Activated naive CD4-positive, alpha-beta T cell treated with anti-CD3 and anti-CD28 coated beads, Interleukin-2, amount 50 U/mL, for 16 hours (primary cell): ENCODE data around the gene CTR9.

Source experiments
- DNase-seq: peaks from one replicate; pipeline ENCODE4 v3.0.0-alpha.2; 2020

Gene CTR9

DNA sequence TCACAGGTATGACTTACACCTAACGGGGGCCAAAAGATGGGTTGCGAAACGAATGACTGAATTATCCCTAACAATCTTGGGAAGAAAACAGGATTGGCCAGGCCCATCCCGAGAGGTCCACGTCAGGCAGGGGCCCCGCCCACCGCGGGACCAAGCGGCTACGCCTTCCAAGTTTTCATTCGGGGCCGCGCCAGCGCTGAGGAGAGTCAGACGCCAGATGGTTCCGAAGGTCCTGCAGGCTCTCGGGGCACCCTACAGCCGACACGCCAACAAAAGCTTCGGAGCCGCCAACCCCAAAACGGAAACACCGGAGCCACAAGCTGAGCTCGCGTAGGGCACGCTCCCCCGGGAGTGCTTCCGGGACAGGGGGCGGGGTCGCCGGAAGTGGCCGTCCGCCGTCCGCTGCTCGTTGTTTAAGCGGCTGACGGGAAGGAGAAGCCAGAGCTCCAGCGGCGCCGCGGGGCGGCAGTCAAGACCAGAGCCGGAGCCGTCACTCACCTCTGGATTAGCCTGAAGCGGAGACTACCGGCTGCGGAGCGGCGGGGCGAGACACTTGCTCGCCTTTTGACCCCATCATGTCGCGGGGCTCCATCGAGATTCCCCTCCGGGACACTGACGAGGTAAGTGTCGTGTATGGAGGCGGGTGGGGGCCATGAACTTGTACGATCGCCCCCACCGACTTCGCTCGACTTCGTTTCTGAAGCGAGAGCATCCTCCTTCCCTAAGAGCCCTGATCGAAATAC, at the start of gene CTR9:
CTR9 (plus strand) TSS at position 409 of the 743 bp plus-strand sequence; CDS start at position 576, 167 bp downstream.
- DNase-seq, result peak; percentile 91

DNA sequence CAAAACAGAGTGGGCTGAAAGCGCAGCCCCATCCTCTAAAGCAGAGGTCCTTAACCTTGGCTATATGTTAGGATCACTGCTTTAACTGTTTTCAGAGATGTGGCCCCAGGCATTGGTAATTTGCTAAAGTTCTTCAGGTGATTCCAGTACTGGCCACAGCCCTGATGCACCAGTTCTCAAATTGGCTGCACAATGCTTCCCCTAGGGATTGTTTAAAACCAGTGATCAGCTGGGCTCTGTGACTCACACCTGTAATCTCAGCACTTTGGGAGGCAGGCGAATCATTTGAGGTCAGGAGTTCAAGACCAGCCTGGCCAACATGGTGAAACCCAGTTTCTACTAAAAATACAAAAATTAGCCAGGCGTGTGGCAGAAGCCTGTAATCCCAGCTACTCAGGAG, 49.1 kb upstream of the CTR9 start:
- DNase-seq, result no peak

GRCh38 chr11:10708131-10708530, 42.9 kb upstream of the CTR9 start:
- no peak for DNase-seq

DNA sequence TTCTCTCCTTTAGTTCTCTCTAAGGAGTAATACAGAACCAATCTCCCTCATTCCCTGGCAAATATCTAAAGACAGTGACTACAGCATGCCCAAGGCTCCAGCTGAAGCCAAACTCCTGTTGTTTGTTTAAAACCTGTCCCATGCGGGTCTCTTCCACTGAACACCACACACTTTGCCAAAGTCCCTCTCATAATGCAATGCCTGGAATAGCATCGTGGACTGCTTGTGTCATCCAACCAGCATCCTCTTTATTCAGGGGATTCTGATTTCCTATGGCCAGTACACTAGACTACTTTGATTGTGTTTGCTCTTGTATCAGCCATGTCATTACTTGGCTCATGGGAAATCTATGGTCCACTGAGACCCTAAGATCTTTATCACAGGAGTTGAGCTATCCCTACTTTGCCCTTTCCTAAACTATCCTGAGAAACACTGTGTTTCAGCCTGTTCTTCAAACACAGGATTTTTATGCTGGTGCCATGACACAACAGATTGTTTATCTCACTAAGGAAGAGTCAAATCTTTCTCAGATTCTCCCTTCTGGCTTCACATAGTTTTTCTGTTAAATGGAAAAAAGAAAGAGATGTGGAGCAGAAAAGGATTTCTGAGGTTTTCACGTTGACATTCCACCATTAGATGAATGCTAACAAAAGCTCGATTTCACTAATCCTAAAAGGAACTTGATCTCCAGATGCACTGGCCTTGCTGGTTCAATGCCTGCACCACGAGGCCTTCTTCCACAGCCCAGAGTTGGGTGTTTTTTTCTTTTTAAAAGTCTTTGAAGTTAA, 41.6 kb upstream of the CTR9 start:
- no peak for DNase-seq

- no peak for DNase-seq
Measured at GRCh38 chr11:10715571-10715970, 35.5 kb upstream of the CTR9 start.

GRCh38 chr11:10716122-10716521, 34.9 kb upstream of the CTR9 start:
- no peak for DNase-seq

GRCh38 chr11:10716543-10717259, 34.3 kb upstream of the CTR9 start:
- DNase-seq, result no peak

- DNase-seq, result no peak
Measured at GRCh38 chr11:10719616-10720015, 31.4 kb upstream of the CTR9 start.

- DNase-seq, result no peak
Measured at GRCh38 chr11:10720881-10721376, 30.1 kb upstream of the CTR9 start.

DNA sequence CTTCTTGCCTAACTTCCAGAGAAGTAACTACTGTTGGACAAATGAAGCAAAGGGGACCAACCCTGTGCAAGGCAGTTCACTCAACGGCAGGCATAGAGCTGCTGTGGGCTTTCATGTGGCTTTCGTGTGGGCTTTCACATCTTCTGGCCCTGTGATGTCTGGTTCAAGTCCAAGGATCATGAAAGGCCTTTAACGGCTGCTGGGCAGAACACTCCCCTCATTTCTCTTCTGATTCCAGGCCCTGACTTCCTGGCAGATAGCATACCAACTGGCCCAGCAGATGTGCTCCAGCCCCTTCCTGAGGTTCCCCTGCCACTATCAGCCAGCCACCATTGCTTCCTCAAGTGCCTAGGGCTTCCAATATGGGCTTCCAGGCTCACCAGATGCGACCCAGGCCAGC, 28.7 kb upstream of the CTR9 start:
- DNase-seq, result no peak

- DNase-seq, result peak; percentile 30
Measured at GRCh38 chr11:10725114-10725906, 25.7 kb upstream of the CTR9 start.

DNA sequence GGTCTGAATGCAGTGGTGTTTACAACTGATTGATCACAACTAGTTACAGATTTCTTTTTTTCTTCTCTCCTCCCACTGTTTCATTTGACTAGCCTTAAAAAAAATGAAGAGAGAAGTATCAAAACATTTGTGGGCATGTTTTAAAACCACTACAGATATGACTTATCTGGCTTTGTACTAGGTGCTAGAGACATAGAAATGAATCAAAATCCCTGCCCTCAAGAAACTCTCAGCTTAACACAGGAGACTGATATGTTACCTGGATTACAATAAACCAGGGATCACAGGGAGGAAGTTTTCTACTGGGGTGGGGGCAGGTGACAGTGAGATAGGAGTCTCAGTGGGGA, 25.2 kb upstream of the CTR9 start:
- no peak for DNase-seq

DNA sequence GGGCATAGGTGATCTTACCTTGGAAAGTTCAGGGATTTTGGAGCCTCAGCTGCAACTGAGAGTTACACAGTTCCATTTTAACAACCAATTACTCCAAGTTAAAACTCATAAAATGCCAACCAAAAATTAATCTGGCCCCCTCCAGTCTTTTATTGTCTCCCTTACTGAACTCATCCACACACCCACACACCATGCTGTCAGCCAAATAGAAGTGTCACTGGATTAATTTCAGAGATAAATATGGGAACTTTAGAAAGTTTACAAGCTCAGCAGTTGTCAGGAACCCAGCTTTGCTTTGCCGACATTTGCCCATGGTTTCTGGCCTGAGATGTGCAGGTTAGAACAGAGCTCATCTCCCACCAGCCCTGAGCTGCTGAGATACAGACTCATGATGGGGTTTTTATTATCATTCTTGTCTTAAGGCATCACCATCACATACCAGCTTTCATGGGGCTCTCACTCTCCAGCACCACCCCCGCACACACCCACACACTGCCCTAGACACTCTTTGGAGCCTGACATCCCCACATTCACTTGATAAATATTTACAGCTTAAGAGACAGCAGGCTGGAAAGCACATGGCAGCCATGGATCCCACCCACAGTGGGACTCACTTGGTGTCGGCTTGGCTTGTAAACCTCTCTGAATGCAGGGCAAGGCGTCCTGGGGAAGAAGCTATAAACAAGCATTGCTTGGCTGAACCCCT, 23.7 kb upstream of the CTR9 start:
- DNase-seq, result no peak

GRCh38 chr11:10728154-10728553, 22.9 kb upstream of the CTR9 start:
- no peak for DNase-seq

DNA sequence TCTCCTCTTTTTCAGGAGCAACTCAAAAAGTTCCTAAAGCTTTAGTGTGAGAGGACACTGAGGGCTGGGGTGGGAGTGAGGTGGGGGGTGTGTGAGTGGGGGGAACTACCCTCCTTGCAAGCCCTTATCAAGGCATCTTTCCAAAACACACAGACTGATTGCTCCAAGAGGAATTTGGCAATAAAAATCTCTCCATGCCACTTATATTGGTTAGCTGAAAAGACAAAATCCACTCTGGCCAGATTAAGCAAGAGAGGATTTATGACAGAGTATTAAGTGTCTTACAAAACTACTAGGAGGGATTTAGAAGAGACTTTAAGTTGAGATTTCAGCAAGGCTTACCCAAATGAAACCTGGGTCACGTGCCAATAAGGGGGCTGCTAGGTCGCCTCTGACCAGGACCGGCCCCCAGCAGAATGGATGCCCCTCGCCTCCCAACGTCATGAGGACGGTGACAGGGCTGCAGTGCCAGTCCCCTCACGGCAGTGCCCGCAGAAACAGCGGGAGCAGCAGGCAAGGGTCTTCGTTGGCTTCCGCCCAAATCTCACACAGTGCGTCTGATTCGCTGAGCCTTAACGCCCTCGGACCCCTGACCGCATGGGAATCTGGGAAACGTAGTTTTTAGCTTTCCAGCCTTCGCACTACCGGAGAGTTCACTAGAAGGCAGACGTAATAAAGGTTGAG, 22.1 kb upstream of the CTR9 start:
- no peak for DNase-seq

- DNase-seq, result no peak
Measured at GRCh38 chr11:10730151-10730550, 20.9 kb upstream of the CTR9 start.

DNA sequence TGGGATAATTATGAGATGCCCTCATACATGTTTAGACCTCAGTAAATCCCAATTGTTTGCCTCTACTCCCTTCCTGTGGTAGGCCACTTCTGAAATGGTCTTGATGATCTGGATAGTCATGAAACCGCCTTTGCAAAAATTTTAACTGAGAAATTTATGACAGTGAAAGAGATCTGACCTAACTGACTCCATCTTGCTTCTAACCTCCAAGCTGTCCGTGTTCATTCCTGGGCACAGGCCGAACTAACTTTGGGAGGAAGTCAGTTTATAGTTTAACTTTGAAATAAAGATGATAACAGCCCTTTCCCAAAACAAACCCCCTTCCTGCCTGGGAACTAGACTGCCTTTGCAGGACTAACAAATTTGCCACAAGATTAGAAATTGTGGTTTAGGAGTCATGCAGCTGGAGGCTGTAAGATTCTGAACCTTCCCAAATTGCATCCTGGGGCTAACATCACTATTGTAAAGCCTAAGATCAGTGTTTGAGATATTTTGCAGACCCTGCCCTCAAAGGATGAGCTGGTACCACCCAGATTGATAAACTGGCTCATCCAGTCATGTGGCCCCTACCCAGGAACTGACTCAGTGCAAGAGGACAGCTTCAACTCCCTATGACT, 19.9 kb upstream of the CTR9 start:
- DNase-seq, result no peak

DNA sequence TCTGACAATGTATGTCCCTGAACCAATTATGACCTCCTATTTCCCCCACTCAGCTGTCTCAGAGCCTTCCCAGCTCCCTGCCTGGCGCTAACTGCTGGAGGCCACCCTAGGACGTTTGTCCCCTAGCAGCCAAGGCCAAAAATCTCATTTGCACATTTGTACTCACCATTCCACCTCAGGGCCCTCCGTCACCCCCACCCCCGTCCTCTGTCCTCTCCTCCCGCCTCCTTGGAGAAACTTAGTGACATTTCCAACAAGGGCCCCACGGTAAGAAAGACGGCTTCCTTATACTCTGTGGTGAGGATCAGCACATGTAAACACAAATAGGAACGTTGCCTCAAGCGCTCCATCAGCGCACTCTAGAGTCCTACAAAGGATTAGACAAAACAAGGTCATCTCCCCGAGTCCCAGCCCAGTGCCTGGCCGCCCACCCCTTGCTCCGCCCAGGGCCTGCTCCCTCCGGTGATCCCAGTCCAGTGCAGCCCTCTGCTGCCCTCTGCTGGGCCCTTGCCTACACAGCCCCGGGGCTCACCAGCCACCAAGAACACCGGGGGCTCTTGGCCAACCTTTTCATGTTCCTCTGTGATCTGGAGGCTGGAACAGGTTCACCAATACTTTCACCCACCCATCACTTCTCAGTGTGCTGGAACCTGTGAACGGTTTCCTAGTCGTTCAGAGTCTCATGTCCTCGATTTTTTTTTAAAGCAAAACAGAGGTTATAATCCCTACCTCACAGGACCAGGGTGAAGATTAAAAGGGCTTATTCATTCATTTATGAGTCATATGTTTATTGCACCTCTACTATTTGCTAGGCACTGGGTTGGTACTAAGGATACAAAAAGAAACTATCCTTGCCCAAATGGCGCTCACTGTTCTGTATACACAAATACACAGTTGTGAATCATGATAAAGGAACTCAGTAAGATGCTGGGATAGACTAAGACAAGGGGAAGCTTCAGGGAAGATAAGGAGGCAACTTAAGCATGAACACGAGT, 15.3 kb upstream of the CTR9 start:
- peak; percentile 87 for DNase-seq

DNA sequence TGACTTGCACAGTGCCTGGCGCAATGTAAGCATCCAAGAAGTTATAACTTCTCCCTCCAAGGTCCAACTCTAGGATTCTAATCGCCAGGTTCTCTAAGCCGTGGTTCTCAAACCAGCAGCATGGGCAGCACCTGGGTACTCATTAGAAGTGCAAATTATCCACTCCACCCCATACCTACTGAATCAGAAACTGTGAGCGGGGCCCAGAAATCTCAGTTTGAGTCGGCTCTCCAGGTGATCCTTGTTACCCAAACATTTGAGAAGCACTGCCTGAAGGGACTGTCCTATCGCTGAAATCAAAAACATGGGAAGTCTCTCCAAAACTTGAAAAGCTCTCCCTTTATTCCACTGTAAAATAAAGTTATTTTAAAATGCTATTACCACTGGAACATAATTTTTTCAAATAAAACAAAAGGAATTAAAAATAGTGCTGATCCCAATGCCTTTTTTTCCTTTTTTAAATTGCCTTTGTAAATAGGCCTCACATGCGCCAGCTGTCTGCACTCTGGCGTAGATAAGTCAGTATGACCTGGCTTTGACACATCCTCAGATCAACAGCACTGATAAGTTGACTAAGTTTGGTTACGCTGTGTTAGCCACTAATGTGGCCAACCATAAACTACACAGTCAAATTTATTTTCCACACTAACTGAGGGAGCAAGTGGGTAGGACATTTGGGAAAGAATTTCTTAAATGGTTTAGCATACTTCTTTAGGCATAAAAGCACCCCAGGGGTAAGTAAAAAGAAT, 8.4 kb upstream of the CTR9 start:
- no peak for DNase-seq
